Ureter (tissue), 1 donor: ENCODE data around the gene TMEM92. TPM values are rescaled to one million over a fixed set of nuclear protein-coding genes. Genes with fewer than 3 reads are reported as not detected.
"Not testable (repeated sequence)": the region's sequence is repeated elsewhere in the genome, so short reads cannot be mapped to it uniquely, and the experiment has no call there.

Experiments used
- DNase-seq: peaks from one replicate; pipeline ENCODE4 v3.0.0-alpha.2; 2020; ENCODE audit warnings: low spot score
- total RNA-seq: library from RNA; stranded (reverse); gene quantifications from one replicate; pipeline ENCODE4 v1.2.4, GENCODE V29; 2023
- donor health status: DM: yes; HTN: yes; CAD: no.

TMEM92 gene
- total RNA-seq, 1 donor from 2014 or later: 3.0 TPM

- DNase-seq: not testable (repeated sequence)
These were observed 26.6 kb downstream of the TMEM92 start for GRCh38 chr17:50300824-50301223.

- DNase-seq: no peak
These were observed 27.8 kb downstream of the TMEM92 start for GRCh38 chr17:50301891-50302584.

- DNase-seq: no peak
These were observed 28.8 kb downstream of the TMEM92 start for GRCh38 chr17:50303051-50303450.

GRCh38 chr17:50303596-50303995 lies 29.3 kb downstream of the TMEM92 start:
- no peak for DNase-seq

- DNase-seq: no peak
These were observed 30.6 kb downstream of the TMEM92 start for GRCh38 chr17:50304781-50305404.

GRCh38 chr17:50307654-50308053 lies 33.4 kb downstream of the TMEM92 start:
- DNase-seq: no peak

GRCh38 chr17:50308666-50309065 lies 34.4 kb downstream of the TMEM92 start:
- DNase-seq: no peak

GRCh38 chr17:50310455-50311111 lies 36.3 kb downstream of the TMEM92 start:
- DNase-seq: no peak

GRCh38 chr17:50311112-50311460 lies 36.8 kb downstream of the TMEM92 start:
- no peak for DNase-seq

- no peak for DNase-seq
These were observed 37.2 kb downstream of the TMEM92 start for GRCh38 chr17:50311483-50311882.

GRCh38 chr17:50312308-50312707 lies 38.0 kb downstream of the TMEM92 start:
- no peak for DNase-seq

- DNase-seq: no peak
These were observed 40.3 kb downstream of the TMEM92 start for GRCh38 chr17:50314456-50315011.

- DNase-seq: no peak
These were observed 41.8 kb downstream of the TMEM92 start for GRCh38 chr17:50316016-50316587.

GRCh38 chr17:50316660-50317059 lies 42.4 kb downstream of the TMEM92 start:
- DNase-seq: not testable (repeated sequence)

GRCh38 chr17:50317121-50317520 lies 42.9 kb downstream of the TMEM92 start:
- no peak for DNase-seq

GRCh38 chr17:50318501-50319285 lies 44.4 kb downstream of the TMEM92 start:
- no peak for DNase-seq

- no peak for DNase-seq
These were observed 45.2 kb downstream of the TMEM92 start for GRCh38 chr17:50319306-50320004.

- DNase-seq: no peak
These were observed 48.0 kb downstream of the TMEM92 start for GRCh38 chr17:50322271-50322670.

- no peak for DNase-seq
These were observed 48.8 kb downstream of the TMEM92 start for GRCh38 chr17:50323060-50323459.

- no peak for DNase-seq
These were observed 51.6 kb downstream of the TMEM92 start for GRCh38 chr17:50325906-50326305.

- no peak for DNase-seq
These were observed 52.6 kb downstream of the TMEM92 start for GRCh38 chr17:50326831-50327364.
